HEK293 (cell line): ENCODE results near the gene L3HYPDH.

Source experiments
- CTCF ChIA-PET: fragments of 350-600 bp; formaldehyde crosslinking; extraction: SDS; loops from one replicate; lab custom pipeline; 2021; ENCODE audit warnings: antibody characterized with exemption; lab: Yijun Ruan, JAX
- POLR2A ChIA-PET: fragments of 300-600 bp; formaldehyde crosslinking; extraction: SDS; loops from one replicate; lab custom pipeline; 2020; ENCODE audit warnings: antibody characterized with exemption, inconsistent platforms; lab: Yijun Ruan, JAX
- H3K27ac ChIP-seq: fragments of 200-500 bp; sonication (Bioruptor generic); 2 replicates; pipeline ENCODE4 v1.5.1; 2014; ENCODE audit warnings: low read depth, low read length, control low read depth, inconsistent platforms; ENCODE audit errors: extremely low read depth
- H3K36me3 ChIP-seq, 2 experiments: fragments of 200-500 bp in 1 of 2; sonication (Bioruptor generic) in 1 of 2; 1 replicate in 1 of 2; 2 replicates in 1 of 2; pipeline ENCODE4 v1.5.1; 2014 to 2017; ENCODE audit warnings: inconsistent platforms in 2 of 2, low read length in 2 of 2; ENCODE audit not compliant: control insufficient read depth in 2 of 2, insufficient read depth in 1 of 2
- H3K4me1 ChIP-seq: fragments of 200-500 bp; sonication (Bioruptor generic); 2 replicates; pipeline ENCODE4 v1.5.1; 2014; ENCODE audit warnings: mild to moderate bottlenecking, low read length, inconsistent platforms; ENCODE audit not compliant: control insufficient read depth, insufficient read depth
- H3K4me3 ChIP-seq: 2 replicates; pipeline ENCODE4 v1.5.1; 2011; ENCODE audit warnings: low read depth, mild to moderate bottlenecking, control low read depth, low read length, moderate library complexity
- H3K9me3 ChIP-seq: fragments of 200-500 bp; sonication (Bioruptor generic); 2 replicates; pipeline ENCODE4 v1.5.1; 2014; ENCODE audit warnings: low read depth, low read length, inconsistent platforms; ENCODE audit not compliant: control insufficient read depth, insufficient read depth
- OSR2 ChIP-seq: fragments of 450-650 bp; formaldehyde crosslinking; IDR thresholded peaks from 2 replicates; pipeline ENCODE4 v1.5.1; 2016; ENCODE audit warnings: missing biosample characterization, missing genetic modification characterization
- OVOL3 ChIP-seq: fragments of 450-650 bp; formaldehyde crosslinking; IDR thresholded peaks from 2 replicates; pipeline ENCODE4 v1.5.1; 2016; ENCODE audit warnings: missing biosample characterization, missing genetic modification characterization
- ZBTB20 ChIP-seq: fragments of 450-650 bp; formaldehyde crosslinking; IDR thresholded peaks from 2 replicates; pipeline ENCODE4 v1.5.1; 2016; ENCODE audit warnings: missing biosample characterization, missing genetic modification characterization
- ZBTB8A ChIP-seq: fragments of 450-650 bp; formaldehyde crosslinking; IDR thresholded peaks from 2 replicates; pipeline ENCODE4 v1.5.1; 2016; ENCODE audit warnings: missing biosample characterization, missing genetic modification characterization
- ZFHX2 ChIP-seq: fragments of 450-650 bp; formaldehyde crosslinking; conservative IDR thresholded peaks from 2 replicates; pipeline ENCODE4 v1.5.1; 2016; ENCODE audit warnings: missing biosample characterization, missing genetic modification characterization
- ZFP37 ChIP-seq: fragments of 450-650 bp; formaldehyde crosslinking; IDR thresholded peaks from 2 replicates; pipeline ENCODE4 v1.5.1; 2016; ENCODE audit warnings: missing biosample characterization, missing genetic modification characterization
- ZNF133 ChIP-seq: fragments of 450-650 bp; formaldehyde crosslinking; IDR thresholded peaks from 2 replicates; pipeline ENCODE4 v1.5.1; 2016; ENCODE audit warnings: missing biosample characterization, missing genetic modification characterization
- ZNF184 ChIP-seq: fragments of 450-650 bp; IDR thresholded peaks from 2 replicates; pipeline ENCODE4 v1.5.1; 2018; ENCODE audit warnings: missing biosample characterization, mild to moderate bottlenecking, missing genetic modification characterization
- ZNF19 ChIP-seq: fragments of 450-650 bp; formaldehyde crosslinking; IDR thresholded peaks from 2 replicates; pipeline ENCODE4; 2016; ENCODE audit warnings: missing biosample characterization, missing genetic modification characterization, low read depth
- ZNF221 ChIP-seq: fragments of 450-650 bp; formaldehyde crosslinking; IDR thresholded peaks from 2 replicates; pipeline ENCODE4 v1.5.1; 2017; ENCODE audit warnings: missing biosample characterization, missing genetic modification characterization, borderline replicate concordance
- ZNF26 ChIP-seq: fragments of 450-650 bp; formaldehyde crosslinking; IDR thresholded peaks from 2 replicates; pipeline ENCODE4 v1.5.1; 2016; ENCODE audit warnings: missing biosample characterization, missing genetic modification characterization
- ZNF341 ChIP-seq: fragments of 450-650 bp; formaldehyde crosslinking; IDR thresholded peaks from 2 replicates; pipeline ENCODE4; 2016; ENCODE audit warnings: low read depth, missing biosample characterization, missing genetic modification characterization
- ZNF354C ChIP-seq: fragments of 450-650 bp; formaldehyde crosslinking; IDR thresholded peaks from 2 replicates; pipeline ENCODE4 v1.5.1; 2016; ENCODE audit warnings: missing biosample characterization, missing genetic modification characterization, low read depth, borderline replicate concordance
- ZNF404 ChIP-seq: fragments of 450-650 bp; formaldehyde crosslinking; IDR thresholded peaks from 2 replicates; pipeline ENCODE4 v1.5.1; 2017; ENCODE audit warnings: missing biosample characterization, missing genetic modification characterization
- ZNF48 ChIP-seq: fragments of 450-650 bp; formaldehyde crosslinking; IDR thresholded peaks from 2 replicates; pipeline ENCODE4 v1.5.1; 2016; ENCODE audit warnings: missing biosample characterization, missing genetic modification characterization
- ZNF513 ChIP-seq: fragments of 450-650 bp; IDR thresholded peaks from 2 replicates; pipeline ENCODE4 v1.5.1; 2018; ENCODE audit warnings: missing biosample characterization, missing genetic modification characterization
- ZNF544 ChIP-seq: fragments of 450-650 bp; formaldehyde crosslinking; IDR thresholded peaks from 2 replicates; pipeline ENCODE4 v1.5.0; 2017; ENCODE audit warnings: missing biosample characterization, missing genetic modification characterization
- ZNF571 ChIP-seq: fragments of 450-650 bp; formaldehyde crosslinking; IDR thresholded peaks from 2 replicates; pipeline ENCODE4 v1.5.0; 2017; ENCODE audit warnings: missing biosample characterization, missing genetic modification characterization
- ZNF585B ChIP-seq: fragments of 450-650 bp; formaldehyde crosslinking; IDR thresholded peaks from 2 replicates; pipeline ENCODE4 v1.5.1; 2016; ENCODE audit warnings: missing biosample characterization, missing genetic modification characterization
- ZNF596 ChIP-seq: fragments of 450-650 bp; IDR thresholded peaks from 2 replicates; pipeline ENCODE4 v1.5.0; 2018; ENCODE audit warnings: missing biosample characterization, mild to moderate bottlenecking, missing genetic modification characterization, moderate library complexity
- ZNF623 ChIP-seq: fragments of 450-650 bp; formaldehyde crosslinking; IDR thresholded peaks from 2 replicates; pipeline ENCODE4 v1.5.1; 2016; ENCODE audit warnings: missing biosample characterization, missing genetic modification characterization
- ZNF626 ChIP-seq: fragments of 450-650 bp; sonication (Bioruptor Pico); formaldehyde crosslinking; IDR thresholded peaks from 2 replicates; pipeline ENCODE4 v1.5.1; 2018; ENCODE audit warnings: missing biosample characterization, missing genetic modification characterization, inconsistent platforms
- ZNF660 ChIP-seq: fragments of 450-650 bp; IDR thresholded peaks from 2 replicates; pipeline ENCODE4 v1.5.1; 2018; ENCODE audit warnings: missing biosample characterization, mild to moderate bottlenecking, missing genetic modification characterization
- ZNF777 ChIP-seq: fragments of 450-650 bp; formaldehyde crosslinking; IDR thresholded peaks from 2 replicates; pipeline ENCODE4 v1.5.1; 2017; ENCODE audit warnings: missing biosample characterization, missing genetic modification characterization, borderline replicate concordance
- ZSCAN4 ChIP-seq: fragments of 450-650 bp; formaldehyde crosslinking; IDR thresholded peaks from 2 replicates; pipeline ENCODE4 v1.5.1; 2017; ENCODE audit warnings: missing biosample characterization, missing genetic modification characterization
- TF ChIP-seq, protein P1 (sequence below): fragments of 450-650 bp; formaldehyde crosslinking; IDR thresholded peaks from 2 replicates; pipeline ENCODE4 v1.5.1; 2017; ENCODE audit warnings: missing biosample characterization, missing genetic modification characterization
- TF ChIP-seq, protein P2 (sequence below): fragments of 450-650 bp; formaldehyde crosslinking; IDR thresholded peaks from 2 replicates; pipeline ENCODE4 v1.5.1; 2016; ENCODE audit warnings: missing biosample characterization, missing genetic modification characterization

The L3HYPDH gene

GRCh38 chr14:59429790-59430189, 54.4 kb downstream of the L3HYPDH start:
- CTCF ChIA-PET = interaction anchor here (1.9 kb wide), 1 partner anchor 92 kb away, joined by 5 read pairs; no protein-coding TSS in a partner anchor
- no peaks in the 10 kb centered on the region for H3K9me3 ChIP-seq
- TF ChIP-seq ZNF341 (tag by site-specific recombination) = no peak
- TF ChIP-seq, protein P1, sequence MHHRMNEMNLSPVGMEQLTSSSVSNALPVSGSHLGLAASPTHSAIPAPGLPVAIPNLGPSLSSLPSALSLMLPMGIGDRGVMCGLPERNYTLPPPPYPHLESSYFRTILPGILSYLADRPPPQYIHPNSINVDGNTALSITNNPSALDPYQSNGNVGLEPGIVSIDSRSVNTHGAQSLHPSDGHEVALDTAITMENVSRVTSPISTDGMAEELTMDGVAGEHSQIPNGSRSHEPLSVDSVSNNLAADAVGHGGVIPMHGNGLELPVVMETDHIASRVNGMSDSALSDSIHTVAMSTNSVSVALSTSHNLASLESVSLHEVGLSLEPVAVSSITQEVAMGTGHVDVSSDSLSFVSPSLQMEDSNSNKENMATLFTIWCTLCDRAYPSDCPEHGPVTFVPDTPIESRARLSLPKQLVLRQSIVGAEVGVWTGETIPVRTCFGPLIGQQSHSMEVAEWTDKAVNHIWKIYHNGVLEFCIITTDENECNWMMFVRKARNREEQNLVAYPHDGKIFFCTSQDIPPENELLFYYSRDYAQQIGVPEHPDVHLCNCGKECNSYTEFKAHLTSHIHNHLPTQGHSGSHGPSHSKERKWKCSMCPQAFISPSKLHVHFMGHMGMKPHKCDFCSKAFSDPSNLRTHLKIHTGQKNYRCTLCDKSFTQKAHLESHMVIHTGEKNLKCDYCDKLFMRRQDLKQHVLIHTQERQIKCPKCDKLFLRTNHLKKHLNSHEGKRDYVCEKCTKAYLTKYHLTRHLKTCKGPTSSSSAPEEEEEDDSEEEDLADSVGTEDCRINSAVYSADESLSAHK (tag by site-specific recombination) = no peak
- no peak for TF ChIP-seq ZNF544
- no peak for TF ChIP-seq ZFP37 (tag by site-specific recombination)
- no peak for TF ChIP-seq ZNF184
- TF ChIP-seq ZNF585B = no peak
- TF ChIP-seq ZBTB8A (tag by site-specific recombination) = no peak
- TF ChIP-seq ZBTB20 (tag by site-specific recombination) = no peak
- TF ChIP-seq OVOL3 (tag by site-specific recombination) = no peak
- no peak for TF ChIP-seq ZNF133 (tag by site-specific recombination)
- TF ChIP-seq, protein P2, sequence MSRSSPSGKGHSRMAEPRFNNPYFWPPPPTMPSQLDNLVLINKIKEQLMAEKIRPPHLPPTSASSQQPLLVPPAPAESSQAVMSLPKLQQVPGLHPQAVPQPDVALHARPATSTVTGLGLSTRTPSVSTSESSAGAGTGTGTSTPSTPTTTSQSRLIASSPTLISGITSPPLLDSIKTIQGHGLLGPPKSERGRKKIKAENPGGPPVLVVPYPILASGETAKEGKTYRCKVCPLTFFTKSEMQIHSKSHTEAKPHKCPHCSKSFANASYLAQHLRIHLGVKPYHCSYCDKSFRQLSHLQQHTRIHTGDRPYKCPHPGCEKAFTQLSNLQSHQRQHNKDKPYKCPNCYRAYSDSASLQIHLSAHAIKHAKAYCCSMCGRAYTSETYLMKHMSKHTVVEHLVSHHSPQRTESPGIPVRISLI (tag by site-specific recombination) = no peak
- TF ChIP-seq ZFHX2 (tag by site-specific recombination) = no peak
- no peak for TF ChIP-seq ZSCAN4 (tag by site-specific recombination)
- TF ChIP-seq ZNF596 (tag by site-specific recombination) = no peak
- no peak for TF ChIP-seq OSR2 (tag by site-specific recombination)
- TF ChIP-seq ZNF19 (tag by site-specific recombination) = no peak
- TF ChIP-seq ZNF623 (tag by site-specific recombination) = no peak
- no peak for TF ChIP-seq ZNF26 (tag by site-specific recombination)
- TF ChIP-seq ZNF221 = no peak
- H3K27ac ChIP-seq = no peak overlapping the region
- no peaks in the 10 kb centered on the region for H3K4me1 ChIP-seq
- no peak overlapping the region for H3K4me3 ChIP-seq
- POLR2A ChIA-PET = no interaction called here
- H3K36me3 ChIP-seq = no peaks in the 10 kb centered on the region

GRCh38 chr14:59428581-59429012, 55.6 kb downstream of the L3HYPDH start:
- TF ChIP-seq ZNF404 (tag by site-specific recombination) (no peak), ZNF777 (no peak), ZNF513 (tag by site-specific recombination) (no peak), ZNF571 (tag by site-specific recombination) (no peak), ZNF660 (tag by site-specific recombination) (no peak), ZNF626 (tag by site-specific recombination) (no peak), ZNF354C (no peak), ZNF48 (tag by site-specific recombination) (no peak)
- ChIA-PET CTCF (interaction anchor here (0.6 to 1.9 kb wide), 4 partner anchors 15 to 286 kb away, joined by 3 to 5 read pairs (median 3); no protein-coding TSS in a partner anchor), POLR2A (interaction anchor here (1.3 kb wide), 1 partner anchor 241 kb away, joined by 6 read pairs; the partner anchor contains the start of gene DAAM1)
- H3K4me1 ChIP-seq = no peaks in the 10 kb centered on the region
- H3K9me3 ChIP-seq = no peaks in the 10 kb centered on the region
- no peaks in the 10 kb centered on the region for H3K36me3 ChIP-seq
- H3K4me3 ChIP-seq = no peak overlapping the region
- no peak overlapping the region for H3K27ac ChIP-seq
